GM12878 (cell line): Measurements from ENCODE around the gene PRPF38A. TPM values are rescaled to one million over a fixed set of nuclear protein-coding genes. Genes with fewer than 3 reads are reported as not detected.

Source experiments
- ATAC-seq: fragments of 200-7000 bp; cut with Tn5 transposase; 3 replicates; pipeline ENCODE4 v1.9.1; 2020; ENCODE audit warnings: mild to moderate bottlenecking, moderate library complexity
- BruUV-seq: library from RNA; stranded (reverse); fragments of 400-500 nt; replicated peaks from 2 replicates; lab custom pipeline; 2021; lab: Mats Ljungman, UMichigan
- CTCF ChIA-PET: fragments of 300-600 bp; sonication (Branson Sonifier 250); formaldehyde crosslinking; extraction: SDS; loops from one replicate; lab custom pipeline; 2021; ENCODE audit warnings: inconsistent platforms; lab: Yijun Ruan, JAX
- POLR2A ChIA-PET: fragments of 350-600 bp; formaldehyde crosslinking; extraction: SDS; loops from one replicate; lab custom pipeline; 2021; ENCODE audit warnings: inconsistent platforms; lab: Charles Lee
- RAD21 ChIA-PET: fragments of 300-600 bp; sonication (Branson Sonifier 250); formaldehyde crosslinking; loops from one replicate; lab custom pipeline; 2023; ENCODE audit warnings: antibody characterized with exemption; ENCODE audit not compliant: unreplicated experiment; lab: Charles Lee
- SMC1A ChIA-PET: fragments of 300-600 bp; sonication (Branson Sonifier 250); formaldehyde crosslinking; loops from one replicate; lab custom pipeline; 2023; ENCODE audit not compliant: unreplicated experiment, uncharacterized antibody; lab: Charles Lee
- DNase-seq: peaks from one replicate; pipeline ENCODE4 v3.0.0-alpha.2; 2011; ENCODE audit warnings: low read depth, low spot score
- FAIRE-seq: peaks from 3 replicates; lab custom pipeline; 2011; peaks lifted over from hg19 to GRCh38; lab: Jason Lieb, UNC
- H2AFZ ChIP-seq: 2 replicates; pipeline ENCODE4 v1.6.0; 2011; ENCODE audit warnings: low read depth, low read length, control low read depth; ENCODE audit not compliant: control insufficient read depth
- H3K27ac ChIP-seq: 2 replicates; pipeline ENCODE4 v1.5.1; 2011; ENCODE audit warnings: control low read depth; ENCODE audit not compliant: control insufficient read depth, insufficient read depth
- H3K27me3 ChIP-seq, 2 experiments: replicated peaks in 1 of 2; 2 replicates each; pipeline versions ENCODE4 v1.6.0 to v1.6.1; 2011; ENCODE audit warnings: low read length in 1 of 2; ENCODE audit not compliant: control insufficient read depth in 2 of 2, insufficient read depth in 2 of 2
- H3K36me3 ChIP-seq, 2 experiments: 2 replicates each; pipeline ENCODE4 v1.5.1; 2011; ENCODE audit warnings: low read length in 1 of 2; ENCODE audit not compliant: control insufficient read depth in 2 of 2, insufficient read depth in 2 of 2
- H3K4me1 ChIP-seq: 2 replicates; pipeline ENCODE4 v1.6.1; 2011; ENCODE audit warnings: mild to moderate bottlenecking, low read length, moderate library complexity, mixed read lengths; ENCODE audit not compliant: control insufficient read depth, insufficient read depth
- H3K4me2 ChIP-seq: 2 replicates; pipeline ENCODE4 v1.6.0; 2011; ENCODE audit warnings: control low read depth; ENCODE audit not compliant: control insufficient read depth, insufficient read depth
- H3K4me3 ChIP-seq: fragments of 200-600 bp; sonication (generic); 2 replicates; pipeline ENCODE4 v1.5.1; 2016
- H3K79me2 ChIP-seq: 2 replicates; pipeline ENCODE4 v1.6.0; 2011; ENCODE audit warnings: low read length; ENCODE audit not compliant: control insufficient read depth, insufficient read depth
- H3K9ac ChIP-seq: 2 replicates; pipeline ENCODE4 v1.8.0; 2011; ENCODE audit warnings: low read length, control low read depth, mixed read lengths; ENCODE audit not compliant: control insufficient read depth, insufficient read depth
- H3K9me3 ChIP-seq: replicated peaks from 3 replicates; pipeline ENCODE4 v1.5.1; 2011; ENCODE audit warnings: mild to moderate bottlenecking, low read length; ENCODE audit not compliant: control insufficient read depth, insufficient read depth
- H4K20me1 ChIP-seq: 2 replicates; pipeline ENCODE4 v1.6.0; 2011; ENCODE audit not compliant: control insufficient read depth, insufficient read depth
- CREM ChIP-seq: IDR thresholded peaks from 2 replicates; pipeline ENCODE4 v1.6.1; 2014; ENCODE audit warnings: antibody characterized with exemption, low read depth
- CTCF ChIP-seq, 3 experiments: IDR thresholded peaks in 2 of 3; conservative IDR thresholded peaks in 1 of 3; 2 replicates each; pipeline ENCODE4 v1.5.1; 2011; ENCODE audit warnings: low read depth in 3 of 3, low read length in 3 of 3, mild to moderate bottlenecking in 3 of 3, control low read depth in 2 of 3, moderate library complexity in 2 of 3, inconsistent platforms in 1 of 3, mixed read lengths in 1 of 3; ENCODE audit not compliant: control insufficient read depth in 2 of 3, insufficient read depth in 1 of 3; ENCODE audit errors: extremely low read depth in 1 of 3
- HSF1 ChIP-seq: fragments of 150-350 bp; IDR thresholded peaks from 2 replicates; pipeline ENCODE4 v1.6.1; 2014; ENCODE audit warnings: mild to moderate bottlenecking, low read depth, low read length
- NFYA ChIP-seq: IDR thresholded peaks from 2 replicates; pipeline ENCODE4 v1.6.1; 2011; ENCODE audit warnings: low read depth, mild to moderate bottlenecking, low read length, improper control_type of control experiment, borderline replicate concordance
- NR2F1 ChIP-seq: fragments of 450-650 bp; conservative IDR thresholded peaks from 2 replicates; pipeline ENCODE4 v1.6.1; 2017; ENCODE audit warnings: mild to moderate bottlenecking
- POU2F2 ChIP-seq: IDR thresholded peaks from 3 replicates; pipeline ENCODE4 v1.6.1; 2011; ENCODE audit warnings: low read depth, mild to moderate bottlenecking, low read length, borderline replicate concordance
- RAD51 ChIP-seq: fragments of 450-650 bp; IDR thresholded peaks from 2 replicates; pipeline ENCODE4 v1.6.1; 2016; ENCODE audit warnings: moderate library complexity, mild to moderate bottlenecking, inconsistent platforms
- RELA ChIP-seq: fragments of 450-650 bp; IDR thresholded peaks from 2 replicates; pipeline ENCODE4 v1.8.0; 2014; ENCODE audit warnings: borderline replicate concordance; ENCODE audit not compliant: partially characterized antibody
- RUNX3 ChIP-seq: IDR thresholded peaks from 2 replicates; pipeline ENCODE4 v1.6.1; 2012; ENCODE audit warnings: low read length, inconsistent platforms
- SP1 ChIP-seq: IDR thresholded peaks from one replicate; pipeline ENCODE4 v1.6.1; 2011; ENCODE audit warnings: low read depth, low read length
- SREBF2 ChIP-seq: IDR thresholded peaks from 2 replicates; pipeline ENCODE4 v1.6.1; 2012; ENCODE audit warnings: mild to moderate bottlenecking, low read length
- TCF3 ChIP-seq: IDR thresholded peaks from 2 replicates; pipeline ENCODE4 v1.6.1; 2012; ENCODE audit warnings: low read depth, mild to moderate bottlenecking, low read length, borderline replicate concordance; ENCODE audit not compliant: insufficient read depth
- YY1 ChIP-seq: IDR thresholded peaks from 2 replicates; pipeline ENCODE4 v1.6.1; 2011; ENCODE audit warnings: low read depth, mild to moderate bottlenecking, low read length
- ZZZ3 ChIP-seq: IDR thresholded peaks from 2 replicates; pipeline ENCODE4 v1.6.1; 2011; ENCODE audit warnings: low read depth; ENCODE audit not compliant: control insufficient read depth, insufficient read length
- WGBS: methylation state at CpG from one replicate; pipeline ENCODE4 v1.1.6; 2016; ENCODE audit warnings: low lambda C conversion rate; ENCODE audit not compliant: insufficient replicate concordance, insufficient coverage; ENCODE audit errors: missing lambda C conversion rate; 5-methylcytosine and 5-hydroxymethylcytosine counted together
- in situ Hi-C: fragments of 300-500 bp; cut with MboI; formaldehyde crosslinking; loops from 9 replicates; pipeline ENCODE4 v1.14.3; 2018; ENCODE audit warnings: mixed read lengths
- intact Hi-C: fragments of 100-400 bp; cut with micrococcal nuclease; formaldehyde crosslinking; loops from one replicate; pipeline ENCODE4 v1.14.2; 2022; ENCODE audit not compliant: unreplicated experiment
- polyA plus RNA-seq, 11 experiments: library from polyadenylated mRNA; depleted of rRNA in 4 of 11; unstranded in 6 of 11; stranded (reverse) in 5 of 11; fragments of >200 nt; fragmentation: Nextera tagmentation in 4 of 11; fragmentation: Illumina TruSeq in 1 of 11; extraction: Ambion mirVana in 4 of 11; extraction: Trizol in 1 of 11; gene quantifications; 1 replicate in 1 of 11; 2 replicates in 10 of 11; pipeline versions ENCODE4 v1.2.1 to v1.2.3, GENCODE V29; 2011 to 2016; ENCODE audit warnings: inconsistent platforms in 2 of 11, missing spikeins in 2 of 11, low read depth in 1 of 11
- total RNA-seq, 4 experiments: library from RNA; depleted of rRNA in 3 of 4; stranded (reverse); fragments of >200 nt in 3 of 4; fragmentation: Illumina TruSeq in 1 of 4; extraction: Trizol in 1 of 4; gene quantifications; 2 replicates each; pipeline versions ENCODE4 v1.2.1 to v1.2.3, GENCODE V29; 2013 to 2021
- TF ChIP-seq, protein P1 (sequence below): IDR thresholded peaks from 2 replicates; pipeline ENCODE4 v1.6.1; 2012; ENCODE audit warnings: low read length, inconsistent platforms
- TF ChIP-seq, protein P2 (sequence below): fragments of 450-650 bp; IDR thresholded peaks from 2 replicates; pipeline ENCODE4 v1.6.1; 2017; ENCODE audit warnings: borderline replicate concordance

The PRPF38A gene
- total and polyA plus RNA-seq, 10 of the 15 experiments (the other 5 are each of a cell fraction or from before 2014, with no cell fraction given), result 31.6 to 117 (median 77.7) TPM

DNA sequence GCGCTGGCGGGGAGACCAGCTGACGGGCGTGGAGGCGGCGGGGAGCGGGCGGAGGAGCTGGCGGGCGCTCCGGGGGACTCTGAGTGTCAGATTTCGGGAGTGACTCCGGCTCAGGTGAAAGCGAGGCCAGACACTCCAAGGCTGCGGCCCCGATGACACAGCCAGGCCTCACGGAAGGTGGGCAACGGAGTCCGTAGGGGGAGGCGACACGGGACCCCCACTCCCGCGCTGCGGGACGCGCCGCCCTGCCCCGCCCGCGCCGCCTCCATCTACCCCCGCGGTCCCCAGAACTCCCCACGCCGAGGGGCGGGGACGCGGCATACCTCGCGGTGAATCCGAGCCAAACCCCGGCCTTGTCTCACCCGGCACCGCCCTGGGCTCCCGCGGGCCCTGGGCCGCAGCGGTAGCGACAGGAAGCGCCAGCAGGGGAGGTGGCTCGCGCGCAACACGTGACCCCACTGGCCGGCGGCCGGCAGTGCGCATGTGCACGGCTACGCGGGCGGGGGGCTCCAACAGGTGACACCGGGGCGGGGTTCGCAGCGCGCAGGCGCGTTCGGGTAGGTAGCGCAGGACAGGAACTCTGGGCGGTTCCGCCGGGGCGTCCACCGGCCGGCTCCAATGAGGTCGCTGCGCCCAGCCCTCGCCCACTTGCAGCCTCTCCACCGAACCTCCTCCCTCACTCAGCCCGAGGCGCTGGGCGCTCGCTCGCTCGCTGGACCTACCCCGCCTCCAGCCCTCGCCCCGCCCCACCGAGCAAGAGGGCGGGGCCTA, 38.5 kb upstream of the PRPF38A start, which contains the start of gene CC2D1B:
TSS of gene CC2D1B (minus strand) at position 460 of the 771 bp plus-strand sequence. CDS start 1,585 bp downstream, outside the sequence.
- peak within 1 kb of the TSS; percentile 88 for H3K4me3 ChIP-seq
- H3K27ac ChIP-seq, result peak within 1 kb of the TSS; percentile 84
- peak within 1 kb of the TSS; percentile 80 for H2AFZ ChIP-seq
- no peaks in the 10 kb centered on the region for H4K20me1 ChIP-seq
- SMC1A ChIA-PET, result interaction anchor here (0.6 to 1.3 kb wide), 4 partner anchors 35 to 300 kb away, joined by 3 to 7 read pairs (median 4); partner anchors contain the start of genes ORC1 and PRPF38A
- H3K9me3 ChIP-seq, result no peaks in the 10 kb centered on the region
- in situ Hi-C loops (no loop called here), intact Hi-C loops (loop anchor here (1.0 to 10.0 kb wide), 3 partner anchors 37 to 319 kb away; partner anchors contain the start of gene ZFYVE9)
- FAIRE-seq, result peak; percentile 99
- H3K9ac ChIP-seq, result peak within 1 kb of the TSS; percentile 88
- H3K27me3 ChIP-seq, result no peaks in the 10 kb centered on the region
- no TSS peak for BruUV-seq
- 2% methylated on average over 73 of the region's 92 CpGs for WGBS
- H3K4me1 ChIP-seq, result peaks cover 4% of the 10 kb centered on the region
- peak within 1 kb of the TSS; percentile 94 for H3K4me2 ChIP-seq
- POLR2A ChIA-PET, result interaction anchor here (0.6 to 1.4 kb wide), 8 partner anchors 8 to 330 kb away, joined by 3 to 7 read pairs (median 4); partner anchors contain the start of genes ORC1 and PRPF38A
- peak; percentile 94 for DNase-seq
- RAD21 ChIA-PET, result interaction anchor here (0.7 to 2.1 kb wide), 4 partner anchors 38 to 332 kb away, joined by 3 to 12 read pairs (median 4); partner anchors contain the start of genes KTI12, ORC1 and PRPF38A
- ATAC-seq, result peak; percentile 97
- peaks cover 0 to 5% of the 10 kb centered on the region in 2 experiments; a peak in 2 of 4 replicates for H3K36me3 ChIP-seq
- H3K79me2 ChIP-seq, result peaks cover 21% of the 10 kb centered on the region
- CTCF ChIA-PET, result interaction anchor here (1.1 to 1.4 kb wide), 4 partner anchors 39 to 331 kb away, joined by 3 to 5 read pairs (median 5); partner anchors contain the start of genes ORC1 and PRPF38A
- TF ChIP-seq RELA (peak; percentile 78), ZZZ3 (no peak), TCF3 (0 out of 2 replicates have a peak, but pooled peaks have one; percentile 9), RUNX3 (peak; percentile 25; the same call in 1 of the 2 replicates), CTCF (IDR thresholded peaks at IDR 0.05 in 2 of 3, conservative IDR thresholded peaks at IDR 0.05 in 1 of 3; ENCODE audit: control insufficient read depth in 2 of 3, extremely low read depth in 1 of 3, insufficient read depth in 1 of 3, low read depth in 3 of 3, low read length in 3 of 3) (no peak; a peak in 1 of 6 replicates), NR2F1 (peak; percentile 67), YY1 (peak; percentile 24; the same call in 1 of the 2 replicates), CREM (peak; percentile 10; the same call in 1 of the 2 replicates), RAD51 (peak; percentile 93), SP1 (peak; percentile 43), POU2F2 (peak; percentile 71; the same call in 2 of the 3 replicates), NFYA (no peak), HSF1 (no peak), SREBF2 (no peak)
- TF ChIP-seq, protein P1, sequence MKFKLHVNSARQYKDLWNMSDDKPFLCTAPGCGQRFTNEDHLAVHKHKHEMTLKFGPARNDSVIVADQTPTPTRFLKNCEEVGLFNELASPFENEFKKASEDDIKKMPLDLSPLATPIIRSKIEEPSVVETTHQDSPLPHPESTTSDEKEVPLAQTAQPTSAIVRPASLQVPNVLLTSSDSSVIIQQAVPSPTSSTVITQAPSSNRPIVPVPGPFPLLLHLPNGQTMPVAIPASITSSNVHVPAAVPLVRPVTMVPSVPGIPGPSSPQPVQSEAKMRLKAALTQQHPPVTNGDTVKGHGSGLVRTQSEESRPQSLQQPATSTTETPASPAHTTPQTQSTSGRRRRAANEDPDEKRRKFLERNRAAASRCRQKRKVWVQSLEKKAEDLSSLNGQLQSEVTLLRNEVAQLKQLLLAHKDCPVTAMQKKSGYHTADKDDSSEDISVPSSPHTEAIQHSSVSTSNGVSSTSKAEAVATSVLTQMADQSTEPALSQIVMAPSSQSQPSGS, result no peak
- TF ChIP-seq, protein P2, sequence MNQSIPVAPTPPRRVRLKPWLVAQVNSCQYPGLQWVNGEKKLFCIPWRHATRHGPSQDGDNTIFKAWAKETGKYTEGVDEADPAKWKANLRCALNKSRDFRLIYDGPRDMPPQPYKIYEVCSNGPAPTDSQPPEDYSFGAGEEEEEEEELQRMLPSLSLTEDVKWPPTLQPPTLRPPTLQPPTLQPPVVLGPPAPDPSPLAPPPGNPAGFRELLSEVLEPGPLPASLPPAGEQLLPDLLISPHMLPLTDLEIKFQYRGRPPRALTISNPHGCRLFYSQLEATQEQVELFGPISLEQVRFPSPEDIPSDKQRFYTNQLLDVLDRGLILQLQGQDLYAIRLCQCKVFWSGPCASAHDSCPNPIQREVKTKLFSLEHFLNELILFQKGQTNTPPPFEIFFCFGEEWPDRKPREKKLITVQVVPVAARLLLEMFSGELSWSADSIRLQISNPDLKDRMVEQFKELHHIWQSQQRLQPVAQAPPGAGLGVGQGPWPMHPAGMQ, result no peak
